Sigmoid colon (tissue), 4 donors: ENCODE results near the gene C11orf68.

Source experiments
- CTCF ChIP-seq, 4 experiments: fragments of 450-650 bp in 3 of 4; fragments of 200-600 bp in 1 of 4; IDR thresholded peaks; one replicate each; pipeline ENCODE4 v1.5.1; 2016 to 2019; ENCODE audit warnings: antibody characterized with exemption in 4 of 4, mild to moderate bottlenecking in 3 of 4, moderate library complexity in 2 of 4
- POLR2A ChIP-seq, 2 donors: fragments of 450-650 bp; IDR thresholded peaks; one replicate each; pipeline ENCODE4 v1.6.1; 2016; ENCODE audit warnings: antibody characterized with exemption in 2 of 2, mild to moderate bottlenecking in 2 of 2, moderate library complexity in 2 of 2
- POLR2AphosphoS5 ChIP-seq, 4 donors: sonication (generic); formaldehyde crosslinking; IDR thresholded peaks; one replicate each; pipeline ENCODE4 v1.6.1; 2017; ENCODE audit warnings: antibody characterized with exemption in 4 of 4

DNA sequence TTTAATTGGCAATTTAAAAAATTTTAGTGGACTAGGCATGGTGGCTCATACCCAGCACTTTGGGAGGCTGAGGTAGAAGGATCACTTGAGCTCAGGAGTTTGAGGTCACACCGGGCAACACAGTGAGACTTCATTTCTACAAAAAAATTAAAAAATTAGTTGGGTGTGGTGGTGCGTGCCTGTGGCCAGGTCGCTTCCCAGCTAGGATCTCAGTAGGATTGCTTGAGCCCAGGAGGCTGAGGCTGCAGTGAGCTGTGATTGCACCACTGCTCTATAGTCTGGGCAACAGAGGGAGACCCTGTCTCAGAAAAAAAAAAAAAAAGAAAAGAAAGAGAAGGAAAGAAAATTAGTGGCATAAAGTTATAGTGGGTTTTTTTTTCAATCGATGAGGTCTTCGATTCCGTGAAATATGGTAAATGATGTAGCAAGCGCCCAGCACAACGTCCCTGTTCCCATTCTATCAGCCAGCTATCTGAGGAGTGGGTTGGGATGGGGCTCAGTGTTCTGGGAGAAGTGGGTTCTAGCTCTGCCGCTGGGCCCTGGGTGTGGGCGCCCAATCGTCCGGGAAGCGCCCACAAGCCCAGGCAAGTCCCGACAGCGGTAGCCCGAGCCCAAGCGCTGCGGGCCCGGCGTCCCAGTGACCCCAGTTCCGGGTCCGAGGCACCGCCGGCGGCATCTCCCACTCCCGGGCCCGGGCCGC is 20.1 kb downstream of the C11orf68 start:
- TF ChIP-seq CTCF (IDR thresholded peaks at IDR 0.05): no peak
- no peak for TF ChIP-seq POLR2A (IDR thresholded peaks at IDR 0.05)
- no peak for TF ChIP-seq POLR2AphosphoS5 (IDR thresholded peaks at IDR 0.05)
